OCI-LY3 (cell line): ENCODE measurements around the gene DEGS2.
A peak's percentile ranks its signal among the peaks of the same experiment; 100 is the strongest.

Source experiments
- H2AFZ ChIP-seq: fragments of 200-600, 300-600 bp; shearing (Covaris generic); 2 replicates; pipeline ENCODE4 v1.6.0; 2014; ENCODE audit warnings: antibody characterized with exemption, low read depth, low read length
- H3K27ac ChIP-seq: fragments of 200-600, 300-600 bp; sonication (generic); 2 replicates; pipeline ENCODE4 v1.5.1; 2014; ENCODE audit warnings: mild to moderate bottlenecking, low read length, moderate library complexity, mixed read lengths
- H3K27me3 ChIP-seq: fragments of 200-600, 300-600 bp; sonication (generic); 2 replicates; pipeline ENCODE4 v1.6.1; 2014; ENCODE audit warnings: low read depth, low read length, mixed read lengths
- H3K36me3 ChIP-seq: fragments of 200-600, 300-600 bp; sonication (generic); replicated peaks from 2 replicates; pipeline ENCODE3; 2014; ENCODE audit warnings: low read depth, low read length, mixed read lengths
- H3K4me1 ChIP-seq: fragments of 300-600, 200-600 bp; sonication (generic); 2 replicates; pipeline ENCODE4 v1.6.1; 2014; ENCODE audit warnings: low read length, mixed read lengths
- H3K4me2 ChIP-seq: fragments of 200-600, 300-600 bp; sonication (generic); 2 replicates; pipeline ENCODE4 v1.6.1; 2014; ENCODE audit warnings: low read length, mixed read lengths
- H3K4me3 ChIP-seq: fragments of 300-600, 200-600 bp; sonication (generic); 2 replicates; pipeline ENCODE4 v1.5.1; 2014; ENCODE audit warnings: antibody characterized with exemption, mild to moderate bottlenecking, low read length, moderate library complexity
- H3K79me2 ChIP-seq: fragments of 300-600, 200-600 bp; shearing (Covaris generic); 2 replicates; pipeline ENCODE4 v1.6.1; 2014; ENCODE audit warnings: mild to moderate bottlenecking, low read length, mixed read lengths
- H3K9ac ChIP-seq: fragments of 300-600, 200-600 bp; shearing (Covaris generic); 2 replicates; pipeline ENCODE4 v1.6.0; 2014; ENCODE audit warnings: mild to moderate bottlenecking, low read length, moderate library complexity
- H3K9me3 ChIP-seq: fragments of 200-600, 300-600 bp; shearing (Covaris generic); 2 replicates; pipeline ENCODE4 v1.6.1; 2014; ENCODE audit warnings: low read length, mixed read lengths; ENCODE audit not compliant: insufficient read depth
- H4K20me1 ChIP-seq: fragments of 200-600, 300-600 bp; sonication (generic); 2 replicates; pipeline ENCODE4 v1.6.1; 2016; ENCODE audit warnings: low read length, mixed read lengths; ENCODE audit not compliant: insufficient read depth
- EZH2phosphoT487 ChIP-seq: fragments of 200-600 bp; shearing (Covaris generic); IDR thresholded peaks from 2 replicates; pipeline ENCODE4 v1.6.1; 2018; ENCODE audit warnings: antibody characterized with exemption, mixed run types, low read depth
- TF ChIP-seq, protein P1 (sequence below): fragments of 200-600, 300-600 bp; sonication (generic); IDR thresholded peaks from 2 replicates; pipeline ENCODE4 v1.5.1; 2014; ENCODE audit warnings: antibody characterized with exemption, low read length, low read depth

Gene DEGS2

DNA sequence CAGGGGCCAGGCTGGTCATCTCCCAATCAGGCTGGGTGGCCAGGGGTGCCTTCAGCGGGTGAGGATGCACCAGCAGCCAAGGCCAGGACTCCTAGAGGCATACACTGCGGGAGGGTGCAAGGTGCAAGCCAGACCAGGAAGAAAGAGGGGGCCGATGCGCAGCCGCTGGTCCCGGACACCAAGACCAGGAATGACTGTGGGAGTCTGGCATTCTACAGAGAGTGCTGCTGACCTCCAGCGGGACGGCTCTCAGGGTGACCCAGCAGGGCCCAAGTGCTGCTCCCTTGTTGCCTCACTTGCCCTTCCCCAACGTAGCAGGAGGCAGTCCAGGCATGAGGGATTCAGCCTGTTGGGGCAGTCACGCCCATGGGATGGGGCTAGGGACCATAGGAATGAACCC, 35.8 kb downstream of the DEGS2 start:
- Histone ChIP-seq H3K9ac (no peak overlapping the region), H3K36me3 (no peaks in the 10 kb centered on the region), H3K4me2 (no peak overlapping the region), H4K20me1 (no peaks in the 10 kb centered on the region), H3K4me1 (peaks cover under 1% of the 10 kb centered on the region; the same call in 1 of the 2 replicates), H3K79me2 (no peaks in the 10 kb centered on the region), H3K9me3 (no peaks in the 10 kb centered on the region), H2AFZ (no peak overlapping the region), H3K4me3 (no peak overlapping the region), H3K27me3 (no peaks in the 10 kb centered on the region), H3K27ac (no peak overlapping the region)
- TF ChIP-seq, protein P1, sequence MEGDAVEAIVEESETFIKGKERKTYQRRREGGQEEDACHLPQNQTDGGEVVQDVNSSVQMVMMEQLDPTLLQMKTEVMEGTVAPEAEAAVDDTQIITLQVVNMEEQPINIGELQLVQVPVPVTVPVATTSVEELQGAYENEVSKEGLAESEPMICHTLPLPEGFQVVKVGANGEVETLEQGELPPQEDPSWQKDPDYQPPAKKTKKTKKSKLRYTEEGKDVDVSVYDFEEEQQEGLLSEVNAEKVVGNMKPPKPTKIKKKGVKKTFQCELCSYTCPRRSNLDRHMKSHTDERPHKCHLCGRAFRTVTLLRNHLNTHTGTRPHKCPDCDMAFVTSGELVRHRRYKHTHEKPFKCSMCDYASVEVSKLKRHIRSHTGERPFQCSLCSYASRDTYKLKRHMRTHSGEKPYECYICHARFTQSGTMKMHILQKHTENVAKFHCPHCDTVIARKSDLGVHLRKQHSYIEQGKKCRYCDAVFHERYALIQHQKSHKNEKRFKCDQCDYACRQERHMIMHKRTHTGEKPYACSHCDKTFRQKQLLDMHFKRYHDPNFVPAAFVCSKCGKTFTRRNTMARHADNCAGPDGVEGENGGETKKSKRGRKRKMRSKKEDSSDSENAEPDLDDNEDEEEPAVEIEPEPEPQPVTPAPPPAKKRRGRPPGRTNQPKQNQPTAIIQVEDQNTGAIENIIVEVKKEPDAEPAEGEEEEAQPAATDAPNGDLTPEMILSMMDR: no peak
- no peak for TF ChIP-seq EZH2phosphoT487

DNA sequence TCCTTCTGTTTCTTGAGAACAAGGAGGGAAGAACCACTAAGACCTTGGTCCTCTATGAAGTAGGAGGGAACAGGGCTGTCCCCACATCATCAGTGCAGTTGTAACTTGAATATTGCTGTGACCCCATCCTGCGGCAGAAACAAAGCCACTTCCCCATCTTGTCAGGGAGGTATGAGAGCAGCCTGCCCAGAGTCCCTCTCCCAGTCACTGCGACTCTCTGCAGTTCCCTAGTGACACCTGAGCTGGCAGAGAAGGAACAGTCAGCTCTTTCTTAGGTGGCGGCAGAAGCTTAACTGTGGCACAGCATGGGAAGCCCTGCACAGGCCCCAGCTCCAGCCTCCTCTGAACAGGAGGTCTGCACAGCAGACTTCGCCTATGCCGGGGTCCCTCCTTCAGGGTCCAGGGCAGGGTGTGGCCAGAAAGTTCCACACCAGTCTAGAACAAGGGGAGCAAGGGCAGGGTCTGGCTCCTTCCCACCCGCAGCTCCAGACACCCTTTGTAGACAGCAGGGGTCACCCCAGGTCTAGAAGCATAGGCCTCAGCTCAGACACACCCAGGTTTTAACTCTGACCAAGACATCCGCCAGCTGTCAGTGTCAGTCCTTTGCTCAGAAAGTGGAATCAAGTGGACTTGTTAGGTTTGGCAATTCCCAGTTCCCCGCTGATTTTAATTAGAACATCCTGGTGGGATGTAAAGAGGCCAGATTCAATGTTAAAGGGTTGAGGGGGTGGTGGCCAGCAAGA, 36.8 kb downstream of the DEGS2 start:
- no peaks in the 10 kb centered on the region for H3K36me3 ChIP-seq
- no peak overlapping the region for H3K4me2 ChIP-seq
- H2AFZ ChIP-seq: no peak overlapping the region
- H3K27me3 ChIP-seq: no peaks in the 10 kb centered on the region
- no peak overlapping the region for H3K27ac ChIP-seq
- peaks cover 10% of the 10 kb centered on the region for H3K4me1 ChIP-seq
- no peak overlapping the region for H3K9ac ChIP-seq
- no peaks in the 10 kb centered on the region for H3K79me2 ChIP-seq
- no peaks in the 10 kb centered on the region for H4K20me1 ChIP-seq
- H3K4me3 ChIP-seq: no peak overlapping the region
- TF ChIP-seq EZH2phosphoT487: no peak
- TF ChIP-seq, protein P1: peak; percentile 52
- H3K9me3 ChIP-seq: no peaks in the 10 kb centered on the region

DNA sequence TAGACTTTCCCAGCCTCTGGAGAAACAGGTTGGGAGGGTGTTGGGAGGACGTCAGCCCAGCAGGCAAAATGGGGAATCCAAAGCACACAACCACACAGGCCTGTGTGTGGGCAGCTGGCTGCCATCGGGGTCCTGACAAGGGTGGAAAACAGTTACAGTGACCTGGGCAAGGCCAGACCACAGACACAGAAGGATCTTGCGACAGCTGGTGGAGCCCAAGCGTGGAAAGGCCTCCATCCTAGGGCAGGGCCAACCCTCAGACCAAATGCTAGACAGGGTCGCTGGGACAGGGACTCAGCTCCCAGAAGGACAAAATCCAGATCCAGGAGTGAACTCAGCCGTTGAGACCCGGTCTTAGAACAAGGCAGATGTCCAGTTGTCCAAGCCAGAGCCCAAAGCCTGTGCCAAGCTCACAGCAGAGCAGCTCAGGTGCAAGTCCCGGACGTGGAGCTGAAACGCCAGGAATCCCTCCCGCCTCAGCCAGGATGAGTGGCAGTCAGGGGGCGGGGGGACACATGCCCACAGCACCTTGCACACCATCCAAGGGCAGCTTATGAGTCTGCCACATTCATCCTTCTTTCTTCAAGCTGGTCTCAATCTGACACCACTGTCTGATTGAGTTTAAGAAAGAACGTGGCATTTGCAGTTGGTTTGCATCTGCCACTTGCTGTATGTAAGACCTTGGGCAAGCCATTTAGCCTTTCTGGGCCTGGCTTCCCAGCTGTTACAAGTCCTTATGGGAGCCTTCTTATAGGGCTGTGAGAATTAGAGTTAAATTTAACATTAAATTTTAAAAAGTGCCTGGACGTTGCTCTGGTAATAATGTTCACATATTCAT, 37.6 kb downstream of the DEGS2 start:
- no peaks in the 10 kb centered on the region for H4K20me1 ChIP-seq
- peaks cover 13% of the 10 kb centered on the region for H3K4me1 ChIP-seq
- H3K9ac ChIP-seq: no peak overlapping the region
- H3K27me3 ChIP-seq: no peaks in the 10 kb centered on the region
- no peak overlapping the region for H3K4me3 ChIP-seq
- no peaks in the 10 kb centered on the region for H3K9me3 ChIP-seq
- no peak overlapping the region for H3K4me2 ChIP-seq
- no peaks in the 10 kb centered on the region for H3K36me3 ChIP-seq
- TF ChIP-seq, protein P1: no peak
- no peak for TF ChIP-seq EZH2phosphoT487
- H2AFZ ChIP-seq: no peak overlapping the region
- no peak overlapping the region for H3K27ac ChIP-seq
- H3K79me2 ChIP-seq: no peaks in the 10 kb centered on the region
